H54 (cell line): ENCODE data around the gene RBM34.
"Not testable (repeated sequence)": the region's sequence is repeated elsewhere in the genome, so short reads cannot be mapped to it uniquely, and the experiment has no call there.

Source experiments
- DNase-seq: peaks from one replicate; pipeline ENCODE4 v3.0.0; 2011; ENCODE audit warnings: low spot score, mixed read lengths; ENCODE audit not compliant: insufficient read length
- FAIRE-seq: peaks from 3 replicates; lab custom pipeline; 2011; peaks lifted over from hg19 to GRCh38; lab: Jason Lieb, UNC
- POLR2A ChIP-seq: IDR thresholded peaks from 2 replicates; pipeline ENCODE4 v1.6.1; 2011; ENCODE audit warnings: low read depth, mild to moderate bottlenecking, low read length

The RBM34 gene

GRCh38 chr1:235160957-235161684, at the start of gene RBM34:
RBM34 (minus strand) TSS chr1:235161250; CDS start chr1:235161226, 24 bp downstream.
- DNase-seq (peak; percentile 90), FAIRE-seq (no peak)
- TF ChIP-seq POLR2A: peak; percentile 97

GRCh38 chr1:235207209-235207565, 46.1 kb upstream of the RBM34 start:
- DNase-seq (no peak), FAIRE-seq (no peak)
- TF ChIP-seq POLR2A: no peak

GRCh38 chr1:235206533-235207208, 45.6 kb upstream of the RBM34 start:
- DNase-seq: no peak
- peak; percentile 94 for FAIRE-seq
- no peak for TF ChIP-seq POLR2A

- DNase-seq (no peak), FAIRE-seq (no peak)
- no peak for TF ChIP-seq POLR2A
Observed at GRCh38 chr1:235205687-235206086, 44.6 kb upstream of the RBM34 start.

- DNase-seq (no peak), FAIRE-seq (no peak)
- TF ChIP-seq POLR2A: no peak
Observed at GRCh38 chr1:235203428-235203827, 42.4 kb upstream of the RBM34 start.

- FAIRE-seq, DNase-seq: not testable (repeated sequence)
Observed at GRCh38 chr1:235202447-235202846, 41.4 kb upstream of the RBM34 start.

GRCh38 chr1:235199441-235199840, 38.4 kb upstream of the RBM34 start:
- no peak for TF ChIP-seq POLR2A
- DNase-seq (no peak), FAIRE-seq (no peak)

- DNase-seq: no peak
- no peak for TF ChIP-seq POLR2A
- no peak for FAIRE-seq
Observed at GRCh38 chr1:235190431-235190830, 29.4 kb upstream of the RBM34 start.

- TF ChIP-seq POLR2A: no peak
- no peak for FAIRE-seq
- DNase-seq: no peak
Observed at GRCh38 chr1:235187316-235187715, 26.3 kb upstream of the RBM34 start.

GRCh38 chr1:235181561-235182245, 20.7 kb upstream of the RBM34 start:
- TF ChIP-seq POLR2A: no peak
- FAIRE-seq: no peak

GRCh38 chr1:235180916-235181460, 19.9 kb upstream of the RBM34 start:
- DNase-seq: no peak
- FAIRE-seq: no peak
- TF ChIP-seq POLR2A: no peak

More at GRCh38 chr1:235181561-235182245, 20.7 kb upstream of the RBM34 start:
- DNase-seq: no peak

- DNase-seq (no peak), FAIRE-seq (no peak)
- TF ChIP-seq POLR2A: no peak
Observed at GRCh38 chr1:235176486-235176885, 15.4 kb upstream of the RBM34 start.

GRCh38 chr1:235169986-235170385, 8.9 kb upstream of the RBM34 start:
- no peak for TF ChIP-seq POLR2A
- DNase-seq (no peak), FAIRE-seq (no peak)

- FAIRE-seq (no peak), DNase-seq (no peak)
- TF ChIP-seq POLR2A: no peak
Observed at GRCh38 chr1:235168375-235168774, 7.3 kb upstream of the RBM34 start.
